HEK293T (cell line): ENCODE data around the gene RNF32.
"Not testable (repeated sequence)": the region's sequence is repeated elsewhere in the genome, so short reads cannot be mapped to it uniquely, and the experiment has no call there.

Source experiments
- CTCF ChIA-PET: fragments of 350-600 bp; formaldehyde crosslinking; extraction: SDS; loops from one replicate; lab custom pipeline; 2021; ENCODE audit warnings: antibody characterized with exemption, inconsistent platforms; lab: Yijun Ruan, JAX
- POLR2A ChIA-PET: fragments of 350-600 bp; formaldehyde crosslinking; extraction: SDS; loops from one replicate; lab custom pipeline; 2020; ENCODE audit warnings: antibody characterized with exemption, inconsistent platforms; lab: Yijun Ruan, JAX
- DNase-seq: peaks from one replicate; pipeline ENCODE4 v3.0.0; 2012; ENCODE audit warnings: mixed read lengths; ENCODE audit errors: extremely low spot score
- ARNT ChIP-seq: fragments of 450-650 bp; IDR thresholded peaks from 2 replicates; pipeline ENCODE4 v1.6.1; 2017; ENCODE audit warnings: mild to moderate bottlenecking
- BHLHE40 ChIP-seq: fragments of 450-650 bp; IDR thresholded peaks from 2 replicates; pipeline ENCODE4 v1.6.1; 2016; ENCODE audit warnings: mild to moderate bottlenecking, moderate library complexity, borderline replicate concordance
- CTBP1 ChIP-seq: fragments of 450-650 bp; IDR thresholded peaks from 2 replicates; pipeline ENCODE4 v1.6.1; 2016; ENCODE audit warnings: borderline replicate concordance
- ELF4 ChIP-seq: fragments of 450-650 bp; IDR thresholded peaks from 2 replicates; pipeline ENCODE4 v1.6.1; 2017; ENCODE audit warnings: antibody characterized with exemption
- FOXA1 ChIP-seq: fragments of 450-650 bp; IDR thresholded peaks from 2 replicates; pipeline ENCODE4 v1.6.1; 2016; ENCODE audit warnings: mild to moderate bottlenecking
- FOXK2 ChIP-seq: fragments of 450-650 bp; IDR thresholded peaks from 2 replicates; pipeline ENCODE4 v1.6.1; 2016; ENCODE audit warnings: mild to moderate bottlenecking
- FOXM1 ChIP-seq: fragments of 450-650 bp; IDR thresholded peaks from 2 replicates; pipeline ENCODE4 v1.6.1; 2017; ENCODE audit warnings: mild to moderate bottlenecking, borderline replicate concordance
- HDGF ChIP-seq: fragments of 450-650 bp; IDR thresholded peaks from 2 replicates; pipeline ENCODE4 v1.6.1; 2017; ENCODE audit warnings: antibody characterized with exemption, borderline replicate concordance
- L3MBTL2 ChIP-seq: fragments of 450-650 bp; conservative IDR thresholded peaks from 2 replicates; pipeline ENCODE4 v1.6.1; 2016; ENCODE audit warnings: mild to moderate bottlenecking
- LEF1 ChIP-seq: fragments of 450-650 bp; IDR thresholded peaks from 2 replicates; pipeline ENCODE4 v1.6.1; 2017; ENCODE audit warnings: mild to moderate bottlenecking, borderline replicate concordance
- NFRKB ChIP-seq: fragments of 450-650 bp; IDR thresholded peaks from 2 replicates; pipeline ENCODE4 v1.6.1; 2016; ENCODE audit warnings: mild to moderate bottlenecking, moderate library complexity
- PKNOX1 ChIP-seq: fragments of 450-650 bp; IDR thresholded peaks from 2 replicates; pipeline ENCODE4 v1.6.1; 2016
- SP1 ChIP-seq: fragments of 450-650 bp; IDR thresholded peaks from 2 replicates; pipeline ENCODE4 v1.6.1; 2017
- SUZ12 ChIP-seq: fragments of 450-650 bp; IDR thresholded peaks from 2 replicates; pipeline ENCODE4 v1.6.1; 2016; ENCODE audit warnings: mild to moderate bottlenecking
- TARDBP ChIP-seq: fragments of 450-650 bp; IDR thresholded peaks from 2 replicates; pipeline ENCODE4 v1.6.1; 2016
- ZNF384 ChIP-seq: fragments of 450-650 bp; IDR thresholded peaks from 2 replicates; pipeline ENCODE4 v1.6.1; 2016

RNF32 gene

GRCh38 chr7:156628562-156628961 lies 12.0 kb upstream of the RNF32 start:
- ChIA-PET CTCF (no interaction called here), POLR2A (no interaction called here)
- TF ChIP-seq FOXM1 (no peak), PKNOX1 (no peak), LEF1 (no peak), CTBP1 (no peak), ELF4 (no peak), BHLHE40 (no peak), FOXK2 (no peak), HDGF (no peak), ARNT (no peak), FOXA1 (no peak)
- DNase-seq, result no peak

- no peak for TF ChIP-seq FOXA1
- no peak for TF ChIP-seq TARDBP
- TF ChIP-seq ARNT, result no peak
- no peak for TF ChIP-seq CTBP1
- TF ChIP-seq FOXM1, result no peak
- no peak for TF ChIP-seq ELF4
- no peak for TF ChIP-seq SP1
- no peak for TF ChIP-seq LEF1
- no peak for TF ChIP-seq FOXK2
- TF ChIP-seq NFRKB, result no peak
- no peak for TF ChIP-seq L3MBTL2
- TF ChIP-seq ZNF384, result no peak
- no peak for TF ChIP-seq SUZ12
- no peak for TF ChIP-seq BHLHE40
- ChIA-PET CTCF (interaction anchor here (1.2 kb wide), 1 partner anchor 20 kb away, joined by 4 read pairs; no protein-coding TSS in a partner anchor), POLR2A (no interaction called here)
- no peak for DNase-seq
These were observed 10.7 kb upstream of the RNF32 start for GRCh38 chr7:156629873-156630272.

DNA sequence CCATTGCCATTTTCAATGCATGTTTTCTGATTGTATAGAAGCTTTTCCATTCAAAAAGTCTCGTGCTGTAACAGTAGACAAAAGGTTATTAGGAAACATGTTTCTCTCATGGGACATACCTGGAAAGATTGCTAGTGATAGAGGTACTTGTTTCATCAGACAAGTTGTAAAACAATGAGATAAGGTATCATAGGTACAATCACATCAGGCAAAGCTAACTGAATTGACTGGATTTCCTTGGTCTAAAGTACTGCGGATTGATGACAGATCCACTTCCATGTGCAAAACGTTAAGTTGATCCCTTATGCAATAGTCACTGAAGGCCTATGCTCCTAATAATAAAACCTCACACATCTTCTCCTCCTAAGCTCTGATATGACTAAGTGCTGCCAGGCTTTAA lies 6.5 kb upstream of the RNF32 start:
- DNase-seq, result no peak
- no peak for TF ChIP-seq BHLHE40
- no peak for TF ChIP-seq NFRKB
- TF ChIP-seq FOXA1, result no peak
- TF ChIP-seq SP1, result no peak
- no peak for TF ChIP-seq TARDBP
- no peak for TF ChIP-seq CTBP1
- no peak for TF ChIP-seq ZNF384
- TF ChIP-seq FOXK2, result no peak
- no peak for TF ChIP-seq L3MBTL2
- no peak for TF ChIP-seq SUZ12
- TF ChIP-seq FOXM1, result no peak
- no peak for TF ChIP-seq ELF4
- TF ChIP-seq LEF1, result no peak
- no peak for TF ChIP-seq ARNT
- no peak for TF ChIP-seq HDGF
- no peak for TF ChIP-seq PKNOX1
- CTCF ChIA-PET, result no interaction called here
- POLR2A ChIA-PET, result no interaction called here

- no peak for DNase-seq
- TF ChIP-seq FOXA1 (no peak), ARNT (no peak)
- ChIA-PET CTCF (no interaction called here), POLR2A (no interaction called here)
These were observed 4.8 kb upstream of the RNF32 start for GRCh38 chr7:156635529-156636385.

DNA sequence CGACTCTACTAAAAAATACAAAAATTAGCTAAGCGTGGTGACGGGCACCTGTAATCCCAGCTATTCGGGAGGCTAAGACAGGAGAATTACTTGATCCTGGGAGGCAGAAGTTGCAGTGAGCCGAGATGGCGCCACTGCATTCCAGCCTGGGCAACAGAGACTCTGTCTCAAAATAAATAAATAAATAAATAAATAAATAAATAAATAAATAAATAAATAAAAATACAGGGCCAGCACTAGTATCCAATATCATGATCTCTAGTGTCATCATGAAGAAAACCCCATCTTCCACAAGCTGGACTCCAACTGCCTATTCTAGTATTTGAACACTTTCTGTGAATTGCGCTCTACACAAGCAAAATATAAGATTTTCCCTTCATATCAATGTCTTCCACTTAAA lies 3.5 kb upstream of the RNF32 start:
- POLR2A ChIA-PET, CTCF ChIA-PET, DNase-seq: not testable (repeated sequence)

GRCh38 chr7:156638443-156639077 lies 2.0 kb upstream of the RNF32 start:
- no peak for TF ChIP-seq FOXK2
- no peak for TF ChIP-seq BHLHE40
- no peak for TF ChIP-seq LEF1
- TF ChIP-seq SP1, result no peak
- TF ChIP-seq HDGF, result no peak
- no peak for TF ChIP-seq PKNOX1
- no peak for TF ChIP-seq SUZ12
- no peak for TF ChIP-seq CTBP1
- no peak for TF ChIP-seq ELF4
- TF ChIP-seq FOXA1, result no peak
- TF ChIP-seq ARNT, result no peak
- TF ChIP-seq L3MBTL2, result no peak
- TF ChIP-seq ZNF384, result no peak
- no peak for TF ChIP-seq TARDBP
- TF ChIP-seq FOXM1, result no peak
- TF ChIP-seq NFRKB, result no peak
- ChIA-PET POLR2A (no interaction called here), CTCF (no interaction called here)
- no peak for DNase-seq
